GM12878 (cell line): ENCODE results near the gene MAPRE2.

Experiments used
- CREB1 ChIP-seq: IDR thresholded peaks from 2 replicates; pipeline ENCODE4 v1.6.1; 2012; ENCODE audit warnings: low read depth, mild to moderate bottlenecking, inconsistent platforms
- KAT2A ChIP-seq: conservative IDR thresholded peaks from 2 replicates; pipeline ENCODE4 v1.6.1; 2011; ENCODE audit warnings: low read depth, low read length; ENCODE audit not compliant: control insufficient read depth
- POLR2A ChIP-seq: IDR thresholded peaks from 2 replicates; pipeline ENCODE4 v1.6.1; 2011; ENCODE audit warnings: low read depth, mild to moderate bottlenecking, low read length
- TCF7 ChIP-seq: IDR thresholded peaks from 2 replicates; pipeline ENCODE4 v1.6.1; 2014; ENCODE audit warnings: antibody characterized with exemption, borderline replicate concordance
- ZNF622 ChIP-seq: fragments of 450-650 bp; IDR thresholded peaks from 2 replicates; pipeline ENCODE4 v1.6.1; 2017; ENCODE audit warnings: mild to moderate bottlenecking, inconsistent platforms
- TF ChIP-seq, protein P1 (sequence below), 3 experiments: IDR thresholded peaks in 2 of 3; conservative IDR thresholded peaks in 1 of 3; 2 replicates each; pipeline ENCODE4 v1.5.1; 2011; ENCODE audit warnings: low read depth in 3 of 3, low read length in 3 of 3, mild to moderate bottlenecking in 3 of 3, control low read depth in 2 of 3, moderate library complexity in 2 of 3, inconsistent platforms in 1 of 3, mixed read lengths in 1 of 3; ENCODE audit not compliant: control insufficient read depth in 2 of 3, insufficient read depth in 1 of 3; ENCODE audit errors: extremely low read depth in 1 of 3
- TF ChIP-seq, protein P2 (sequence below): IDR thresholded peaks from 2 replicates; pipeline ENCODE4 v1.6.1; 2011; ENCODE audit warnings: low read depth, mild to moderate bottlenecking, low read length, moderate library complexity, borderline replicate concordance; ENCODE audit errors: extremely low read depth

DNA sequence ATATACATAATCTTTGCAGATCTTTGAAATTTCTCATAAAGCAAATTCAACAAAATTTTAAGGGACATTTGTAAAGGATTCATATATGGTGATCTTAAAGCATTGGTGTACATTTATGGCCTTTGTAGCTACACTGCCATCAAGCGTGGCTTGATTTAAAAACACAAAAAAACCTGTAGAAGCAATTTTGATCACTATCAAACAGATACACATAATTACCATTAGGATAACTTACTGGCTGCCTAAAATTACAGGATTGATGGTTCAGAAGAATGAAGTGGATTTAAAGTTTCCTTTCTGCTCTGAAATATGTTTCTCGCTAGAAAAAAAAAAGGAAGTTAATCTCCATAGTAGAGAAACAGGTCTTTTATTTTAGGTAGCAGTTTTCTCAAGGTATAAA, 31.4 kb downstream of the MAPRE2 start:
- TF ChIP-seq, protein P1, sequence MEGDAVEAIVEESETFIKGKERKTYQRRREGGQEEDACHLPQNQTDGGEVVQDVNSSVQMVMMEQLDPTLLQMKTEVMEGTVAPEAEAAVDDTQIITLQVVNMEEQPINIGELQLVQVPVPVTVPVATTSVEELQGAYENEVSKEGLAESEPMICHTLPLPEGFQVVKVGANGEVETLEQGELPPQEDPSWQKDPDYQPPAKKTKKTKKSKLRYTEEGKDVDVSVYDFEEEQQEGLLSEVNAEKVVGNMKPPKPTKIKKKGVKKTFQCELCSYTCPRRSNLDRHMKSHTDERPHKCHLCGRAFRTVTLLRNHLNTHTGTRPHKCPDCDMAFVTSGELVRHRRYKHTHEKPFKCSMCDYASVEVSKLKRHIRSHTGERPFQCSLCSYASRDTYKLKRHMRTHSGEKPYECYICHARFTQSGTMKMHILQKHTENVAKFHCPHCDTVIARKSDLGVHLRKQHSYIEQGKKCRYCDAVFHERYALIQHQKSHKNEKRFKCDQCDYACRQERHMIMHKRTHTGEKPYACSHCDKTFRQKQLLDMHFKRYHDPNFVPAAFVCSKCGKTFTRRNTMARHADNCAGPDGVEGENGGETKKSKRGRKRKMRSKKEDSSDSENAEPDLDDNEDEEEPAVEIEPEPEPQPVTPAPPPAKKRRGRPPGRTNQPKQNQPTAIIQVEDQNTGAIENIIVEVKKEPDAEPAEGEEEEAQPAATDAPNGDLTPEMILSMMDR (IDR thresholded peaks at IDR 0.05 in 2 of 3, conservative IDR thresholded peaks at IDR 0.05 in 1 of 3; ENCODE audit: control insufficient read depth in 2 of 3, extremely low read depth in 1 of 3, insufficient read depth in 1 of 3, low read depth in 3 of 3, low read length in 3 of 3), result peak in 1 of 3 experiments; percentile 23; a peak in 1 of 6 replicates
- TF ChIP-seq, protein P2, sequence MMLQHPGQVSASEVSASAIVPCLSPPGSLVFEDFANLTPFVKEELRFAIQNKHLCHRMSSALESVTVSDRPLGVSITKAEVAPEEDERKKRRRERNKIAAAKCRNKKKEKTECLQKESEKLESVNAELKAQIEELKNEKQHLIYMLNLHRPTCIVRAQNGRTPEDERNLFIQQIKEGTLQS, result no peak
- no peak for TF ChIP-seq KAT2A
- no peak for TF ChIP-seq TCF7
- no peak for TF ChIP-seq POLR2A
- no peak for TF ChIP-seq CREB1
- no peak for TF ChIP-seq ZNF622
